Fibroblast of lung (primary cell): ENCODE data around the gene PGAM5. TPM values are rescaled to one million over a fixed set of nuclear protein-coding genes. Genes with fewer than 3 reads are reported as not detected.

ENCODE experiments used
- DNase-seq, 2 donors: peaks; one replicate each; pipeline versions ENCODE4 v3.0.0 to v3.0.0-alpha.2; 2010; ENCODE audit warnings: low read depth in 2 of 2
- H2AFZ ChIP-seq: 2 replicates; pipeline ENCODE4 v1.5.1; 2012; ENCODE audit warnings: low read length, control low read depth, inconsistent platforms
- H3K27ac ChIP-seq: 2 replicates; pipeline ENCODE4 v1.5.1; 2011; ENCODE audit warnings: low read length, control low read depth; ENCODE audit not compliant: insufficient read depth
- H3K27me3 ChIP-seq: 2 replicates; pipeline ENCODE4 v1.5.1; 2011; ENCODE audit warnings: mild to moderate bottlenecking, low read length; ENCODE audit not compliant: control insufficient read depth, insufficient read depth
- H3K36me3 ChIP-seq: 2 replicates; pipeline ENCODE4 v1.5.1; 2011; ENCODE audit warnings: low read length; ENCODE audit not compliant: control insufficient read depth, insufficient read depth
- H3K4me1 ChIP-seq: 2 replicates; pipeline ENCODE4 v1.5.1; 2011; ENCODE audit warnings: low read length; ENCODE audit not compliant: control insufficient read depth, insufficient read depth; ENCODE audit errors: extremely low read depth
- H3K4me2 ChIP-seq: 2 replicates; pipeline ENCODE4 v1.5.1; 2011; ENCODE audit warnings: low read length, control low read depth; ENCODE audit not compliant: insufficient read depth; ENCODE audit errors: extremely low read depth
- H3K4me3 ChIP-seq, 4 experiments: fragments of 200-600 bp in 1 of 4; sonication (generic) in 1 of 4; replicated peaks in 1 of 4; 2 replicates each; pipeline ENCODE4 v1.5.1; 2011 to 2016; ENCODE audit warnings: low read length in 4 of 4, low read depth in 3 of 4, mild to moderate bottlenecking in 3 of 4, control low read depth in 2 of 4, inconsistent platforms in 1 of 4, mixed read lengths in 1 of 4; ENCODE audit not compliant: insufficient read depth in 1 of 4; ENCODE audit errors: control extremely low read depth in 1 of 4
- H3K79me2 ChIP-seq: 2 replicates; pipeline ENCODE4 v1.5.1; 2012; ENCODE audit warnings: mild to moderate bottlenecking, low read length, inconsistent platforms; ENCODE audit not compliant: control insufficient read depth, insufficient read depth
- H3K9ac ChIP-seq: 2 replicates; pipeline ENCODE4 v1.5.1; 2011; ENCODE audit warnings: mild to moderate bottlenecking, low read length, control low read depth; ENCODE audit not compliant: insufficient read depth
- H3K9me3 ChIP-seq: 2 replicates; pipeline ENCODE4 v1.5.1; 2012; ENCODE audit warnings: low read depth, low read length; ENCODE audit not compliant: control insufficient read depth, insufficient read depth
- H4K20me1 ChIP-seq: 2 replicates; pipeline ENCODE4 v1.5.1; 2011; ENCODE audit warnings: low read length; ENCODE audit not compliant: control insufficient read depth, insufficient read depth; ENCODE audit errors: extremely low read depth
- CTCF ChIP-seq, 2 donors: IDR thresholded peaks in 1 of 2; conservative IDR thresholded peaks in 1 of 2; 1 replicate in 1 of 2; 2 replicates in 1 of 2; pipeline ENCODE4 v1.5.1; 2011 to 2012; ENCODE audit warnings: low read length in 2 of 2, control low read depth in 1 of 2, inconsistent platforms in 1 of 2, low read depth in 1 of 2, mild to moderate bottlenecking in 1 of 2
- EZH2 ChIP-seq: IDR thresholded peaks from 2 replicates; pipeline ENCODE4 v1.5.1; 2012; ENCODE audit warnings: low read length, control low read depth, mild to moderate bottlenecking; ENCODE audit errors: missing control alignments
- polyA plus RNA-seq, 2 donors: library from polyadenylated mRNA; depleted of rRNA in 1 of 2; stranded (reverse) in 1 of 2; unstranded in 1 of 2; fragments of >200 nt; gene quantifications; 2 replicates each; pipeline ENCODE4 v1.2.1, GENCODE V29; 2011 to 2012; ENCODE audit warnings: missing spikeins in 1 of 2
- total RNA-seq: library from RNA; depleted of rRNA; stranded (reverse); fragments of >200 nt; gene quantifications from 2 replicates; pipeline ENCODE4 v1.2.1, GENCODE V29; 2014

The PGAM5 gene
- total and polyA plus RNA-seq, 2 donors (not counting 1 experiment from before 2014, with no cell fraction given) = 9.8 to 27.1 TPM

GRCh38 chr12:132717011-132717410, 6.4 kb downstream of the PGAM5 start:
- no peaks in the 10 kb centered on the region for H4K20me1 ChIP-seq
- no peak overlapping the region for H2AFZ ChIP-seq
- no peak overlapping the region for H3K27ac ChIP-seq
- no peak overlapping the region for H3K9ac ChIP-seq
- H3K9me3 ChIP-seq = no peaks in the 10 kb centered on the region
- H3K79me2 ChIP-seq = peaks cover 19% of the 10 kb centered on the region
- TF ChIP-seq CTCF (conservative IDR thresholded peaks at IDR 0.05 in 1 of 2, IDR thresholded peaks at IDR 0.05 in 1 of 2; ENCODE audit: low read depth in 1 of 2, low read length in 2 of 2) = no peak
- TF ChIP-seq EZH2 = no peak
- H3K27me3 ChIP-seq = no peaks in the 10 kb centered on the region
- H3K36me3 ChIP-seq = peaks cover 18% of the 10 kb centered on the region
- no peak overlapping the region for H3K4me2 ChIP-seq
- H3K4me1 ChIP-seq = no peaks in the 10 kb centered on the region
- no peak for DNase-seq
- no peak overlapping the region for H3K4me3 ChIP-seq

GRCh38 chr12:132717531-132718387, 7.1 kb downstream of the PGAM5 start:
- H2AFZ ChIP-seq = no peak overlapping the region

GRCh38 chr12:132718644-132719043, 8.0 kb downstream of the PGAM5 start:
- no peaks in the 10 kb centered on the region for H3K4me1 ChIP-seq
- H3K36me3 ChIP-seq = peaks cover 23% of the 10 kb centered on the region
- H4K20me1 ChIP-seq = no peaks in the 10 kb centered on the region
- no peaks in the 10 kb centered on the region for H3K27me3 ChIP-seq
- H3K79me2 ChIP-seq = peaks cover 11% of the 10 kb centered on the region
- no peak overlapping the region for H2AFZ ChIP-seq
- no peak overlapping the region for H3K9ac ChIP-seq
- TF ChIP-seq EZH2 (no peak), CTCF (conservative IDR thresholded peaks at IDR 0.05 in 1 of 2, IDR thresholded peaks at IDR 0.05 in 1 of 2; ENCODE audit: low read depth in 1 of 2, low read length in 2 of 2) (no peak)
- no peak overlapping the region for H3K27ac ChIP-seq
- DNase-seq = no peak
- no peak overlapping the region for H3K4me2 ChIP-seq
- no peak overlapping the region for H3K4me3 ChIP-seq
- no peaks in the 10 kb centered on the region for H3K9me3 ChIP-seq

More at GRCh38 chr12:132717531-132718387, 7.1 kb downstream of the PGAM5 start:
- H3K4me1 ChIP-seq = no peaks in the 10 kb centered on the region
- no peaks in the 10 kb centered on the region for H3K9me3 ChIP-seq
- H3K79me2 ChIP-seq = peaks cover 14% of the 10 kb centered on the region
- H3K9ac ChIP-seq = no peak overlapping the region
- H4K20me1 ChIP-seq = no peaks in the 10 kb centered on the region
- no peak for TF ChIP-seq EZH2
- no peak for TF ChIP-seq CTCF (conservative IDR thresholded peaks at IDR 0.05 in 1 of 2, IDR thresholded peaks at IDR 0.05 in 1 of 2; ENCODE audit: low read depth in 1 of 2, low read length in 2 of 2)
- H3K4me2 ChIP-seq = no peak overlapping the region
- H3K36me3 ChIP-seq = peaks cover 18% of the 10 kb centered on the region
- no peaks in the 10 kb centered on the region for H3K27me3 ChIP-seq
- H3K4me3 ChIP-seq = no peak overlapping the region
- DNase-seq = no peak
- no peak overlapping the region for H3K27ac ChIP-seq
